HG02588 (cell line): ENCODE data around the gene ZNF174.
A peak's percentile ranks its signal among the peaks of the same experiment; 100 is the strongest.

ENCODE experiments used
- ATAC-seq: cut with Tn5 transposase; IDR thresholded peaks from one replicate; pipeline ENCODE4 v1.9.1; 2021; ENCODE audit warnings: mild to moderate bottlenecking, moderate library complexity; ENCODE audit not compliant: unreplicated experiment

ZNF174 gene

DNA sequence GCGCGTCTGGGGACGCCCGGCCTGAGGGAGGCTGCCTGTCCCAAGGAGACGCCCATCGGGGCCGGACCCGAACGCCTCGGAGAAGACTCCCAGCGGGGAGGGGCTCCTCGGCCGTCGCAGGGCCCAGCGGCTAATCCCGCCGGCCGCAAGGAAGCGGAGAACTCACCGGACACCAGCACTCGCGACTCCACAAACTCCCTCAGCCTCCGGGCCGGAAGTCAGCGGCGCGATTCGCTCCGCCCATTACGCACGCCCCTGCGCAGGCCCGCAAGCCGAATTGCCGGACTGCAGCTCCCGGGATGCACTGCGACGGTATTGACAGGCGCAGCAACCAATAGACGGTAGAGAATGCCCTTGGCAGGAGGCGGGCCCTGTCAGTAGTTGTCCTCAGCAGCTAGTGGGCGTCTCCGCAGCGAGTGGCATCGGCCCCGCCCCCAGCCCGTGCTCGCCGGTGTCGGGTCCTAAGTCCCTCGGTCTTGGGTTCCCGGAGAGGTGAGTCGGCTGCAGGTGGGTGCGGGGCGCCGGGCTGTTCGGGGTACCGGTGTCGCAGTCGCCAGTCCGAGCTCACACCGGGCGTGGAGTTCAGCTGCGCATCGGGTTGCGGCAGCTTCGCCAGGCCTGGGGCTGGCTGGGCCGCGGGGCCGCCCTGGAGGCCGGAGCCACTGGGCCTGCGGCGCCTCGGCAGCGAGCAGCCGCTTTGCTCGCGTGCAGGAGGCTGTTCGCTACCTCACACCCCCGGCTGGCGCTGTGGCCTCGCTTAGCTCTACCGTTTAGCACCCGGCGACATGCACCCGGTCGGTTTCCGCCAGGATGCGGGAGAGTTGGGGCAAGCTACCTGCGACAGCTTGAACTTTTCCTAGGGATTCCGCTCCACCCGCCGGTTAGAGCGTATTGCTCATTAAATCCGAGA, at the start of gene ZNF174, which contains the start of gene ZSCAN32:
TSS of gene ZNF174 (plus strand) at position 437 of the 910 bp plus-strand sequence. CDS start 790 bp downstream, outside the sequence.
TSS of gene ZSCAN32 (minus strand) at position 226 of the 910 bp plus-strand sequence. CDS start 3,447 bp downstream, outside the sequence.
- ATAC-seq = peak; percentile 93

DNA sequence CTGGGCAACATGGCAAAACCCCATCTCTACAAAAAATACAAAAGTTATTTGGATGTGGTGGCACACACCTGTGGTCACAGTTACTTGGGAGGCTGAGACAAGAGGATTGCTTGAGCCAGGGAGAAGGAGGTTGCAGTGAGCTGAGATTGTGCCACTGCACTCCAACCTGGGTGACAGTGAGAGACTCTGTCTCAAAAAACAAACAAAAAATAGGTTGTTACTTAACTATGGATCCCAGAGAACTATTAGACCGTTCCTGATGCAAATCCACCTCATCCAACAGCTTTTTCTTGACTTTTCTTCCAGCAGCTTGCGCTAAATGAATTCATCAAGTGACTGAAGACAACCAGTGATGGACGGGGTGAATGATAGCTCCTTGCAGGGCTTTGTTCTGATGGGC, 45.4 kb upstream of the ZNF174 start, which contains the start of gene OR2C1:
TSS of gene OR2C1 (plus strand) at position 301 of the 400 bp plus-strand sequence. CDS start at position 353, 52 bp downstream.
- no peak for ATAC-seq

- ATAC-seq = no peak
These were observed 44.9 kb upstream of the ZNF174 start for GRCh38 chr16:3356118-3356517.

- no peak for ATAC-seq
These were observed 42.1 kb upstream of the ZNF174 start for GRCh38 chr16:3358871-3359270.

DNA sequence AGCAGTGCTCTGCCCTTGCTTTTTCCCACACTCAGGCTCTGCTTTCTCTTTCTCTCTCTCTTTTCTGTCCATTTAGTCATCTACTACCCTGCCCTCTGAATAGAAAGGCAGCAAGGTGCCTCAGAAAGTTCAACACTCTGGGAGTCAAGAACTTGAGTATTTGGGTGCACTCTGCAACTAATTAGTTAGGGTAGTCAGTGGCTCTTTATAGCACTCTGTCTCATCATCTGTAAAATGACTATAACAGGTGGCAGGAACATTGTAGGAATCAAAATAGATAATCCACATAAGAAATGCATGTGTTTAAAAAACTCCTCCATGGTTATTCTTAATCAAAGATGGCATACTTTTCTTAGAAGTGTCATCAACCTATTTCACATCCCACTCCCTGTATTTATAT, 38.1 kb upstream of the ZNF174 start:
- no peak for ATAC-seq

DNA sequence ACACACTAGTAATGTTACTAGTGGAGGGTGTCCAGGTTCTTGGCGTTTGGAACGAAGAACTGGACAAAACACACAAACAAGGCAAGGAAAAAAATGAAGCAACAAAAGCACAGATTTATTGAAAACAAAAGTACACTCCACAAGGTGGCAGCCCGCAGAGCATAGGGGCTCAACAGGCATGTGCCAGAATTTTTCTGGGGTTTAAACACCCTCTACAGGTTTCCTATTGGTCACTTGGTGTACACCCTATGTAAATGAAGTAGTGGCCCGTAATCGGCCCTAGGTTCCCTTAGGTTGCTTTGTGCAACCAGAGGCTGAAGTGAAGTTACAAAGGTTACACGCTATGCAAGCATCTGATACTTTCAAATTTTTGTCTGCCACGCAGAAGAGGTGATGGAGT, 37.2 kb upstream of the ZNF174 start:
- ATAC-seq = no peak

DNA sequence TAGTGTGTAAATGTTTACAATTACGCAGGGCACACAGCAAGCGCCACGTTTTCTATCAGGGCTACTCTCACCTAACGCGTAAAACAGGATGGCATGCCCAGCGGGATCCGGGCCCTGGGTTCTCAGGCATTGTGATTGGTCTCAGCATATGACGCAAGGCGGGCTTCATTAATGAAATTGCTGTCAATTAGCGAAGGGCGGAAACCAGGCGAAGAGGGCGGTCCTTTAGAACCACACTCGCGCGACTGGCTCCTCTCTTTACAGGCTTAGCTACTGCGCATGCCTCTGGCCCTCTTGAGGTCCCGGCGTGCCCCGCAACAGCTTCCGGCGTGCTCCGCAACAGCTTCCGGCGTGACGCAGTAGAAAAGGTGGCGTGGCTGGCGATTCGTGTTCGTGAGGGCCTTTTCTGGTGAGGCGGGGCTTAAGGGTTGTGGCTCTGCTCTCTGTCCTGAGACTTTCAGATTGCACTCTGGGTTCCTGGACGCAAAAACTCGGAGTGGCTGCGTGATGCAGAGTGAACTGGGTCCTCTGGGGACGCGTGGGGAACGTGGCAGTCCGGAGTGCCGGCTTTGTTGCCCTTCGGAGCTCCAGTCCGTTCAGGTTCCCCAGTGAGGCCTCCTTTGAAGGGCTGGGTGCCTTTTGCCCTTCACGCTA, 36.1 kb upstream of the ZNF174 start:
- ATAC-seq = no peak

GRCh38 chr16:3369073-3369472, 31.9 kb upstream of the ZNF174 start:
- no peak for ATAC-seq

GRCh38 chr16:3375680-3376079, 25.3 kb upstream of the ZNF174 start:
- no peak for ATAC-seq

GRCh38 chr16:3377917-3378316, 23.1 kb upstream of the ZNF174 start:
- no peak for ATAC-seq

DNA sequence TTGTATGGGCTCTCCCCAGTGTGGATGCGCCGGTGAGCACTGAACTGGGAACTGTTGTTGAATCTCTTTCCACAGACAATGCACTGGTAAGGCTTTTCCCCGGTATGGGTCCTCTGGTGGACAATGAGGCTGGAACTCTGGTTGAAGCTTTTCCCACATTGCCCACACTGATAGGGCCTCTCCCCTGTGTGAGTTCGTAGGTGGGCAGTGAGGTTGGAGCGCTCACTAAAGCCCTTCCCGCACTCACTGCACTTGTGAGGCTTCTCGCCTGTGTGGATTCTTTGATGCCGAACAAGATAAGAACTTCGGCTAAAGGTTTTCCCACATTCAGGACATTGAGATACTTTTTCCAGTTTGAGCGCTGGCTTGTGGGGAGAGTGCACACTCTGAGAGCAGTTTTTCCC, 18.0 kb upstream of the ZNF174 start:
- no peak for ATAC-seq

GRCh38 chr16:3388325-3388724, 12.7 kb upstream of the ZNF174 start:
- no peak for ATAC-seq

- ATAC-seq = no peak
These were observed 11.2 kb upstream of the ZNF174 start for GRCh38 chr16:3389663-3390338.

GRCh38 chr16:3400446-3400778, 603 bp upstream of the ZNF174 start:
- ATAC-seq = no peak

DNA sequence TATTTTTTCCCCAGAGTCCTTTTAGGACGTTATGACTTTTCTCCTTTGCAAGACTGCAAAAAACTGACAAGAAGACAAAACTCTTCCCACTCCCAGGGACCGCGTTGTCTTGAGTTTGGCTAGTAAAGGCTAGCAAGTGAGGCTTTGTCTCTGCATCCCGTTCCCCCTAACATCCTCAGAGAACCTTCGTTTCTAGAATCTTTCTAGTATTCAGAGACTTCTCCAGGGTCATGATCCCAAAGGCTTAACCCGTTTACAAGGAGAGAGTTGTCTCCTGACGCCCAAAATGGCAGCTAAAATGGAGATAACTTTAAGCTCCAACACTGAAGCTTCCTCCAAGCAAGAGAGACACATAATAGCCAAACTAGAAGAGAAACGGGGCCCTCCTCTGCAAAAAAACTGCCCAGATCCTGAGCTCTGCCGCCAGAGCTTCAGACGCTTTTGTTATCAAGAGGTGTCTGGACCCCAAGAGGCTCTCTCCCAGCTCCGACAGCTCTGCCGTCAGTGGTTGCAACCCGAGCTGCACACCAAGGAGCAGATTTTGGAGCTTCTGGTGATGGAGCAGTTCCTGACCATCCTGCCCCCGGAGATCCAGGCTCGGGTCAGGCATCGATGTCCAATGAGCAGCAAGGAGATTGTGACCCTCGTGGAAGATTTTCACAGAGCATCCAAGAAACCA, 843 bp downstream of the ZNF174 start:
- no peak for ATAC-seq

GRCh38 chr16:3408561-3409197, 7.7 kb downstream of the ZNF174 start:
- no peak for ATAC-seq

DNA sequence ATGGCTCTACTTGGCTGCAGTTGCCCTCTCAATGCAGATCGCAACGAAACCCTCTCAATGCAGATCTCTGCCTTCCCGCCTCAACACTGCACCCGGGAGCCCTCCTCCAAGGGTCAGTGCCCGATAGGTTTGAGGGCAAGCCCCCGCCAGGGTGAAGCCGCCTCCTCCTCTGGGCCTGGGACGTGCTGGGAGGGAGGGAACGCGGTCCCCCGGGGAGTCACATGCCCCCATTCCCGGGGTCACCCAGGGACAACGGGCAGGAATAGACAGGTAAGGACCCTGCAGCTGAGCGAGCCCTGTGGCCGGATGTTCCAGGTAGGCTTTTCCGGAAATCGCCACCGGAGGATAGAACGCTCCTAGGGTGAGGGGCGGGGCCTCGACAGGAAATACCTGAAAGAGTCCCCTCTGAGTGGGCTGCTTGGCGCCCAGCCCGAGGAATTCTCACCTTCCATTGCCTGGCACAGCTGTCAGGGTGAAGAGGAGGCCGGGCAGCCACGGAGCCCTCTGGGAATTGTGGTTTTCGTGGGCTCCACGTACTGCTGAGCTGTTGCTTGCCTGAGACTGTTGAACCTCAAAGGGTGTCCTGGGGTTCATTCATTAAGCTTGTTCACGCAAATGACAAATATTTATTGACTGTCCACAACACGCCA, 12.8 kb downstream of the ZNF174 start:
- no peak for ATAC-seq

DNA sequence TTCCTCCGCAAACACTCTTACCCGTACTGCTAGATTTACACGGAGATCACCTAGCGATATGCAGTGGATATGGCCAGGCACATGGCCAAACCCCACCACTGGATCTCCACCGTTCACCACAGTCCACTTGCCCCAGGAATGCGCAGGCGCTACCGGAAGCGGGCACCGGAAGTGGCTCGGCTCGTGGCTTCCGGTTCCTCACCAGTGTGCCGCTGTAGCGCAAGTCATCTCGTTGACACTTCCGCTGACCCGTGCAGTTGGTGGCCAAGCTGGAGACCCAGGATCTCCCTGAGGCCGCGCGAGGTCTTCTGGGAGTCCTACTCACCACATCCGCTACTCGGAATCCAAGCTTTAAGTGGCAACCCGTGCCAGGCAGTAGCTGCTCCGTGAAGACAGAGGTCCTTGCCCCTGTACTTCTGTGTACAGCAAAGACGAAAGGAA, 30.8 kb downstream of the ZNF174 start:
- ATAC-seq = no peak

GRCh38 chr16:3434373-3434772, 33.4 kb downstream of the ZNF174 start:
- no peak for ATAC-seq

DNA sequence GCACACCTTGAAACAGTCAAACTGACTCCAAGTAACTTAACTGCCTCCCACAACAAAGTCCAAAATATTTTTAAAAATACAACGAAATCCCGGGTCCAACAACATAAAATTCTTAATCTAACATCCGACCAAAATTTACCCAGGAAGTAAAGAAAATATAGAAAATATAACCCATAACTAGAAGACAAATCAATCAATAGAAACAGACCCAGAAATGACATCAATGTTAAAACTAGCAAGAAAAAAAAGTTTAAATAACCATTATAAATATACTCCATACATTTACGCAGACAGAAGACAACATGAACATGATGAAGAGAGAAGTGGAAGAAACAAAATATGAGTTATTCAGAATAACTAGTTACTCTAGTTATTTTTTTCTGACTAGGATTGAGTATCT, 38.6 kb downstream of the ZNF174 start:
- no peak for ATAC-seq
